RWPE1 (cell line): ENCODE measurements around the gene PCBP4.

Source experiments
- CTCF ChIA-PET: fragments of 350-600 bp; sonication (Branson Sonifier 250); formaldehyde crosslinking; extraction: SDS; loops from one replicate; lab custom pipeline; 2021; lab: Yijun Ruan, JAX
- POLR2A ChIA-PET: fragments of 400-600 bp; formaldehyde crosslinking; extraction: SDS; loops from one replicate; lab custom pipeline; 2020; ENCODE audit warnings: antibody characterized with exemption; ENCODE audit not compliant: low non-redundant PET; lab: Yijun Ruan, JAX
- DNase-seq: peaks from one replicate; pipeline ENCODE4 v3.0.0; 2012; ENCODE audit warnings: low spot score
- H3K27ac ChIP-seq: fragments of 450-650 bp; 2 replicates; pipeline ENCODE4 v1.5.1; 2017
- TF ChIP-seq, protein P1 (sequence below): fragments of 450-650 bp; conservative IDR thresholded peaks from 2 replicates; pipeline ENCODE4 v1.5.1; 2017; ENCODE audit warnings: low read depth, mild to moderate bottlenecking

PCBP4 gene

DNA sequence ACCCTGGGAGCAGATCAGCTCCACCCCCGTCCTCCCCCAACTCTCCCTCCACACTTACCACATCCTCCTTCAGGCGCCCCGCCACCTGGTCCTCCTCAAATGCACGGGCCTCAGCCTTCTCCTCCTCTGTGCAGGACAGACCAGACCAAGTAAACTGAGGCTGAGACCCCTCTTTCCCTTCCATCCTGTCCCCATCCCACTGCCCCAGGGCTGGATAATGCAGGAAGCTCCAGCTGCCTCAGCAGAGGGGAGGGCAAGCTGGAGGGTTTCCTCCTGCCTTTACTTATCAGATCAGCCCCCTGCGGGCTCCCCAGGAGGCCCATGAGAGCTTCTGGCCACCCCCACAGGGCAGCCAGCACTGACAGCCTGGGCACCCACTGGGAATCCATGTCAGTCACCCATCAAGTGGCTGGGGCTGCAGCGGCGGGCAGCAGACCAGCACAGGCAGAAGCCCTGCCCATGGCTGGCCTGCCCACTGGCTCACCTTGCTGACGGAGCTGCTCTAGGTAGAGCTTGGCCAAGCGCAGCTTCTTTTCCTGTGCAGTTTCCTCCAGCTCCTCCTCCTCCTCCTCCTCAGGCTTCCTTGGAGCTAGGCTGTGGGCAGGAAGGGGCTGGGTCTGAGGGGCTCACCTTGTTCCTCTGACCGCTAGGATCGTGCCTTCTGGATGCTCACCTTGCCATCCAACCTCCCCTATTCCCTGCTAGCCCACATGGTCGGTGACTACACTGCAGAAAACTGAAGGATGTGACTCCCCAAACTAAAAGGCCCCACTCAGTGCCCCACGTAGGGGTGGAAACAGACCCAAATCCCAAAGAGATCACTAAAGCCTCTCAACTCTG, 29.4 kb downstream of the PCBP4 start:
- DNase-seq, result no peak
- TF ChIP-seq, protein P1, sequence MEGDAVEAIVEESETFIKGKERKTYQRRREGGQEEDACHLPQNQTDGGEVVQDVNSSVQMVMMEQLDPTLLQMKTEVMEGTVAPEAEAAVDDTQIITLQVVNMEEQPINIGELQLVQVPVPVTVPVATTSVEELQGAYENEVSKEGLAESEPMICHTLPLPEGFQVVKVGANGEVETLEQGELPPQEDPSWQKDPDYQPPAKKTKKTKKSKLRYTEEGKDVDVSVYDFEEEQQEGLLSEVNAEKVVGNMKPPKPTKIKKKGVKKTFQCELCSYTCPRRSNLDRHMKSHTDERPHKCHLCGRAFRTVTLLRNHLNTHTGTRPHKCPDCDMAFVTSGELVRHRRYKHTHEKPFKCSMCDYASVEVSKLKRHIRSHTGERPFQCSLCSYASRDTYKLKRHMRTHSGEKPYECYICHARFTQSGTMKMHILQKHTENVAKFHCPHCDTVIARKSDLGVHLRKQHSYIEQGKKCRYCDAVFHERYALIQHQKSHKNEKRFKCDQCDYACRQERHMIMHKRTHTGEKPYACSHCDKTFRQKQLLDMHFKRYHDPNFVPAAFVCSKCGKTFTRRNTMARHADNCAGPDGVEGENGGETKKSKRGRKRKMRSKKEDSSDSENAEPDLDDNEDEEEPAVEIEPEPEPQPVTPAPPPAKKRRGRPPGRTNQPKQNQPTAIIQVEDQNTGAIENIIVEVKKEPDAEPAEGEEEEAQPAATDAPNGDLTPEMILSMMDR, result no peak
- H3K27ac ChIP-seq, result peak overlapping the region; percentile 22
- ChIA-PET POLR2A (no interaction called here), CTCF (no interaction called here)

DNA sequence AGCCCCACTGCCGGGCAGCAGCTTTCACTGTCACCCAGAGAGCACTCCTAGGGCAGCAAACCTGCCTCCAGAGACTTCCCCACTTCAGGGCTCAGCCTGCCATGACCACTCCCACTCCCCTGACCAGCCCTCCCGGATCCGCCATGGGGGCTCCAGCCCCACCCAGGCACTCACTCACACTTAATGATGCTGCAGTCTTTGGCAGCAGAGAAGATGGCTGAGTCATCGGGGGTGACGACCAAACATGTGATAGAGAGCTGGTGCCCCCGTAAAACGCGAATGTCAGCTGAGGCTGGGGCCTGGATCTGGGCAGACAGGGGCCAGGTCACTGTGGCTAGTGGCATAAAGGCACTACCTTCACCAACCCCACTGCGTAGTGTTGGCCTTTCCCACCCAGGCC, 30.2 kb downstream of the PCBP4 start:
- ChIA-PET CTCF (no interaction called here), POLR2A (no interaction called here)
- DNase-seq, result no peak
- H3K27ac ChIP-seq, result peak overlapping the region; percentile 22
- TF ChIP-seq, protein P1, result no peak

DNA sequence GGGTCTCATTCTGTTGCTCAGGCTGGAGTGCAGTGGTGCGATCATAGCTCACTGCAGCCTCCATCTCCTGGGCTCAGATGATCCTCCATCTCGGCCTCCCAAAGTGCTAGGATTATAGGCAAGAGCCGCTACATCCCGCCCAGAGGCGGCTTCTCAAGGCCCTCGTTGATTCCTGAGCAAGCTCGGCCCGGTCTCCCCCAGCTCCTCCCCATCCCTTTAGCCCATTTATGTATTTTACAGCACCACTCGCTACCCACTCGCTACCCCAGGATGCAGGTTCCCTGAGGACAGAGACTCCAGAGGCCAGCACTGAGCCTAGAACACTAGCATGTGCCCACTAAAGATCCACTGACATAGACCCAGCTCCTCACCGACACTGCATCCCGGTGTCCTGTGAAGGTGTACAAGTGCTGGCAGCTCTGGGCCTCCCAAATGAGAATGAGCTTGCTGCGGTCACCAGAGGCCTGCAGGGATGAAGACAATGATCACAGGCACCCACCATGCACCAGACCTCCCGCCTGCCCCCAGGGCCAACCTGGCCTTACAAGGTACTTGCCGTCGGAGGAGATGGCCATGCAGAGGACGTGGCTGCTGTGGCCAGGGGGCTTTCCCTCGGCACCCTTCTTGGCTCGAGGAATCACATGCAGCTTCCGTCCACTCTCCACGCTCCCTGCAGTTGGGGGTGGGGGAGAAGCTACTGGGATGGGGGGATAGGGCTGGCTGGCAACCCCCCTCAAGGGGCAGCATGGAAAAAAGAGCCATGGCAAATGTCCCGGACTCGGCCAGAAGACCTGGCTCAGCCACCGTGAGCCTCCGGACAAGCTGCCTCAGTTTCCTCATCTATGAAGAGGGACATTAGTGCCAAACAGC, 31.1 kb downstream of the PCBP4 start:
- CTCF ChIA-PET, result interaction anchor here (0.6 kb wide), 1 partner anchor 343 kb away, joined by 3 read pairs; the partner anchor contains the start of gene WDR82

DNA sequence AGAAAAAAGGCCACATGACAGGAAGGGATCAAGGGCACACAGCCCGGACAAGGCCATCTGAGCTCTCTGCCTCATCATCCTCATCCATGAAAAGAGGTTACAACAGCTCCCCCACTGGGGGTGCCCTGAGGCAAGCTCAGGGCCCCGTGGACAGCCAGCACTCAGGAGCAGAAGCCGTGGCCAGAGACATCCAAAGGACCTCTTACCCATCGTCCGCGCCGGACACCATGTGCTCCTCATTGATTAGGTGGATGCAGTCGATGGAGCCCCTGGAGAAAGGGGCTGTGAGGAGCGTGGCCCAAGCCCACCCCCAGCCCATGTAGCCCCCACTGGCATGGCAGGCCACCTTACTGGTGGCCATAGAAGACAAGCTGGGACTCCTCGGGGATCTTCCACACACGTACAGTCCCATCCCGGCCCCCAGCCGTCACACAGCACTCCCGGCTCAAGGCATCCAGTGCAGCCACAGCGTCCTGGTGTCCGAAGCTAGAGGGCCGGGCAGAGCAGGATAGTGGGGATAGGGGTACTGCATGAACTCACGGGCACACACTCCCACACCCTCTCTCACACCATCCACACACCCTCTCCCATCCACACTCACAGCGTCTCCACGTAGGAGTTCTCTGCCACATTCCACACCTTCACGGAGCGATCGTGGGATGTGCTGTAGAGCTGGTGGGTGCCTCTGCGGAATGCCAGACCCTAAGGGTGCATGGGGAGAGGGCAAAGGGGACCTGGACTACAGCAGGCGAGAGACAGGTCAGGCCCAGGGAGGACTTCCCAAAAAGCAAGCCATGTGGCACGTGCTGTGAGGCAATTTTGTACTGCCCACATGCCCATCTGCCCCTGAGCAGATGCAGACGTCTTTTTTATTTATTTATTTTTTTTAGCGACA, 32.0 kb downstream of the PCBP4 start:
- POLR2A ChIA-PET, result interaction anchor here (0.6 kb wide), 2 partner anchors 44 to 57 kb away, joined by 3 to 6 read pairs; no protein-coding TSS in a partner anchor
- TF ChIP-seq, protein P1, result no peak
- CTCF ChIA-PET, result no interaction called here
- no peak for DNase-seq
- no peak overlapping the region for H3K27ac ChIP-seq

More for the DNA sequence above, 31.1 kb downstream of the PCBP4 start:
- H3K27ac ChIP-seq, result no peak overlapping the region; the same call in 1 of the 2 replicates
- TF ChIP-seq, protein P1, result no peak
- POLR2A ChIA-PET, result no interaction called here
- no peak for DNase-seq

DNA sequence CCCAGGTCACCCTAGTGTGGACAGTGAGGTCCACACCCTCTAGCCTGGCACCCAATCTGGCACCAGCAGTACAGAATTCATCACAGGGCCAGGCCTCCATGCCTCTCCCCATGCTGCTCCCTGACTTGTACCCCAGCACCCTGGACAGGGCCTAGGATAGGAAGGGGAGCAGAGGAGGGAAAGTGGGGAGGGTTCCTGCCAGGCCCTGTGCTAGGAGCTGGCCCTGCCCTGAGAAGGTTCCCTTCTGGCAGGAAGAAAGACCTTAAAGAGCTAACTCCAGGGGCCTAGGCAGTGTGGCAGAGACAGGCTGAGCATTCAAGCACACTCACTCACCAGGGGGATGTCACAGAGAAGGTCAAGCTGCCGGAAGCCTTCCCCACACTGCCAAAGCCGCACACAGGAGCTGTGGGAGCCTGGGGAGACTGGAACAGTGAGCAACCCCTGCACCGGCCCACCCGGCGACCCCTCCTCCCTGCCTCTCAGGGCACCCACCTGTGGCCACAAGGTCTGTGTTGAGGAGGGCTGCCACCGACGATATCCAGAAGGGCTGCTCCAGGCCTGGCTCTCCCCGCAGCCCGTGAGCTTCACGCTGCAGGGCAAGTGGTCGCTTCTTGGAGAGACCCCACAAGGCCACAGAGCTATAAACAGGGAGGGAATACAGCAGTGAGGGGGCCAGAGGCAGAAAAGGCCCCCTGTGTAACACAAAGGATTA, 33.0 kb downstream of the PCBP4 start:
- DNase-seq, result no peak
- ChIA-PET POLR2A (interaction anchor here (0.6 kb wide), 1 partner anchor 155 kb away, joined by 3 read pairs; no protein-coding TSS in a partner anchor), CTCF (interaction anchor here (0.6 kb wide), 2 partner anchors 40 to 350 kb away, joined by 3 to 4 read pairs; partner anchors contain the start of gene ABHD14B)
- H3K27ac ChIP-seq, result no peak overlapping the region
- TF ChIP-seq, protein P1, result no peak
